Chondrocyte (in vitro differentiated cells): ENCODE results near the gene GPR132. TPM values are rescaled to one million over a fixed set of nuclear protein-coding genes. Genes with fewer than 3 reads are reported as not detected.
"Not testable (repeated sequence)": the region's sequence is repeated elsewhere in the genome, so short reads cannot be mapped to it uniquely, and the experiment has no call there.

Experiments used
- DNase-seq: peaks from one replicate; pipeline ENCODE4 v3.0.0; 2021; ENCODE audit warnings: mixed read lengths, low spot score
- H3K27ac Mint-ChIP-seq: one replicate; pipeline ENCODE4 v1.8.0; 2021; ENCODE audit warnings: mild to moderate bottlenecking, moderate library complexity, mixed read lengths; ENCODE audit not compliant: unreplicated experiment
- H3K27me3 Mint-ChIP-seq: 2 replicates; pipeline ENCODE4 v1.8.0; 2021; ENCODE audit warnings: low read depth, mixed read lengths
- H3K36me3 Mint-ChIP-seq: 2 replicates; pipeline ENCODE4 v1.8.0; 2021; ENCODE audit warnings: low read depth, mixed read lengths
- H3K4me1 Mint-ChIP-seq: 2 replicates; pipeline ENCODE4 v1.8.0; 2021; ENCODE audit warnings: low read depth, mild to moderate bottlenecking, mixed read lengths
- H3K4me3 Mint-ChIP-seq: one replicate; pipeline ENCODE4 v1.8.0; 2021; ENCODE audit warnings: mild to moderate bottlenecking, moderate library complexity, mixed read lengths; ENCODE audit not compliant: unreplicated experiment
- H3K9me3 Mint-ChIP-seq: 2 replicates; pipeline ENCODE4 v1.8.0; 2021; ENCODE audit warnings: low read depth, mixed read lengths
- total RNA-seq: library from RNA; stranded (reverse); gene quantifications from 3 replicates; pipeline ENCODE4 v1.2.1, GENCODE V29; 2021
- TF ChIP-seq, protein P1 (sequence below): fragments of 200-600 bp; sonication (generic); IDR thresholded peaks from 2 replicates; pipeline ENCODE4 v1.5.0; 2021; ENCODE audit warnings: antibody characterized with exemption, mild to moderate bottlenecking, moderate library complexity

GPR132 gene
- total RNA-seq, 1 donor from 2014 or later: 0.30 TPM

- Mint-ChIP-seq H3K9me3 (no peaks in the 10 kb centered on the region), H3K27ac (no peak overlapping the region), H3K27me3 (peaks cover 3% of the 10 kb centered on the region), H3K4me3 (no peak overlapping the region), H3K4me1 (no peaks in the 10 kb centered on the region), H3K36me3 (no peaks in the 10 kb centered on the region)
- DNase-seq: no peak
- TF ChIP-seq, protein P1, sequence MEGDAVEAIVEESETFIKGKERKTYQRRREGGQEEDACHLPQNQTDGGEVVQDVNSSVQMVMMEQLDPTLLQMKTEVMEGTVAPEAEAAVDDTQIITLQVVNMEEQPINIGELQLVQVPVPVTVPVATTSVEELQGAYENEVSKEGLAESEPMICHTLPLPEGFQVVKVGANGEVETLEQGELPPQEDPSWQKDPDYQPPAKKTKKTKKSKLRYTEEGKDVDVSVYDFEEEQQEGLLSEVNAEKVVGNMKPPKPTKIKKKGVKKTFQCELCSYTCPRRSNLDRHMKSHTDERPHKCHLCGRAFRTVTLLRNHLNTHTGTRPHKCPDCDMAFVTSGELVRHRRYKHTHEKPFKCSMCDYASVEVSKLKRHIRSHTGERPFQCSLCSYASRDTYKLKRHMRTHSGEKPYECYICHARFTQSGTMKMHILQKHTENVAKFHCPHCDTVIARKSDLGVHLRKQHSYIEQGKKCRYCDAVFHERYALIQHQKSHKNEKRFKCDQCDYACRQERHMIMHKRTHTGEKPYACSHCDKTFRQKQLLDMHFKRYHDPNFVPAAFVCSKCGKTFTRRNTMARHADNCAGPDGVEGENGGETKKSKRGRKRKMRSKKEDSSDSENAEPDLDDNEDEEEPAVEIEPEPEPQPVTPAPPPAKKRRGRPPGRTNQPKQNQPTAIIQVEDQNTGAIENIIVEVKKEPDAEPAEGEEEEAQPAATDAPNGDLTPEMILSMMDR: no peak
Observed at GRCh38 chr14:105067140-105067968, 2.1 kb upstream of the GPR132 start.

DNA sequence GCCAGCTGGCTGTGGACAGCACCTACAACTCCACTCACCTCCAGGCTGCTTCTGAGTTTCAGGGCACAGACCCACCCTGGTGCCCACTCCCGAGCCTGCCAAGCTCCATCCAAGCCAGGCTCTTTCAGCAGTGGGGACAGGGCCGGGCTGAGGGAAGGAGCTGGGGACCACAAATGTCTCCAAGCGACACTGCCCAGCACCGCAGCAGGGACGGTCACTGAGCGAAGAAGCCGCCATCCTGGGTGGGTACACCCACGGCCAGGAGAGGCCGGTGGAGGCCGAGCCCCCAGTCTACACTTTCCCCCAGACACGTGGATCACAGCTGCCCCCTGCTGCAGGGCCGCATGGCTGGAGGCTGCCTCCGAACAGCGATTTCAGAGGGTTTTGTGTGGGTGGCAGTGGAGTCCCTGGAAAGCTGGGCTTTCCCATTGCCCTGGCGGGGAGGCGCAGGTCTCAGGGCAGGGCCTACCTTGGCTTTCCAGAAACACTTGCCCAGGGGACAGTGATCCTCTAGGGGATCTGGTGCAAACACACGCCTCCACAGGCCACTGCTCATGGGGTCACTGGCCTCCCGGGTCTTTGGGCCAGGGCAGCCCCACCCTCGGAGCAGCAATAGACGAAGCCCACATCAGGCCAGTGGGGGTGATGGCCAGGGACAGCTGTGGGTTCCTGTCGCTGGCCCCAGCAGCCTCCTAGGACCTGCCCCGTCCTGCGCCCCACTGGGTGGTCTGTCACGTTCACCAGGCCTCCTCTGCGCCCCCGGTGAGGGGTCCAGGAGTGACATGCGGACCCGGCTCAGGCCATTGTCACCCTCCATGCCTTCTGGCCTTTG lies 1.2 kb upstream of the GPR132 start:
- no peak for DNase-seq
- H3K9me3 Mint-ChIP-seq: no peaks in the 10 kb centered on the region
- TF ChIP-seq, protein P1: no peak
- H3K36me3 Mint-ChIP-seq: no peaks in the 10 kb centered on the region
- no peaks in the 10 kb centered on the region for H3K4me1 Mint-ChIP-seq
- no peak overlapping the region for H3K27ac Mint-ChIP-seq
- H3K4me3 Mint-ChIP-seq: no peak overlapping the region
- H3K27me3 Mint-ChIP-seq: peaks cover 4% of the 10 kb centered on the region

DNA sequence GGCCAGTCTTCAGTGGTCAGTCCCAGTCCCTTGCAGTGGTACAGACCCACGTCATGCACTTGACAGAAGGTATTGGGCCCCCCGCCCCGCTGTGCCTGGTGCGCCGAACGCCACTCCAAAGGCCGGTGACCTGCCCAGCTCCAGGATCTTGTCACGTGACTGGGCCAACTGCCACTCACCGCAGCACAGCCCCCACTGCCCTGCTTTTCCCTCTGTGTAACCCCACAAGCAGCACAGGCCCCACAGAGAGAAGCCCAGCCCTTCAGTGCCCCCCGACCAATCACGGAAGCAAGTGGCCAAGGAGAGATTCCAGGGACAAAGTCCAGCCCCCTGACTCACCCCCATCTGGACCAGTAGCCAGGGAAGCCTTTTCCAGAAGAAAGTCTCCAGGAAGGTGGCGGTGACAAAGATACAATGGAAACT lies 498 bp downstream of the GPR132 start:
- no peaks in the 10 kb centered on the region for H3K4me1 Mint-ChIP-seq
- H3K9me3 Mint-ChIP-seq: no peaks in the 10 kb centered on the region
- H3K27me3 Mint-ChIP-seq: peaks cover 4% of the 10 kb centered on the region
- DNase-seq: no peak
- TF ChIP-seq, protein P1: no peak
- no peak overlapping the region for H3K4me3 Mint-ChIP-seq
- no peak overlapping the region for H3K27ac Mint-ChIP-seq
- H3K36me3 Mint-ChIP-seq: no peaks in the 10 kb centered on the region

GRCh38 chr14:105064001-105064400 lies 1.2 kb downstream of the GPR132 start:
- DNase-seq: no peak
- H3K36me3 Mint-ChIP-seq: no peaks in the 10 kb centered on the region
- no peak overlapping the region for H3K4me3 Mint-ChIP-seq
- peaks cover 4% of the 10 kb centered on the region for H3K27me3 Mint-ChIP-seq
- no peak overlapping the region for H3K27ac Mint-ChIP-seq
- TF ChIP-seq, protein P1: no peak
- peaks cover 3% of the 10 kb centered on the region for H3K4me1 Mint-ChIP-seq
- H3K9me3 Mint-ChIP-seq: no peaks in the 10 kb centered on the region

GRCh38 chr14:105063506-105063905 lies 1.7 kb downstream of the GPR132 start:
- not testable (repeated sequence) for H3K27me3 Mint-ChIP-seq, H3K27ac Mint-ChIP-seq, H3K9me3 Mint-ChIP-seq, H3K36me3 Mint-ChIP-seq, H3K4me1 Mint-ChIP-seq, H3K4me3 Mint-ChIP-seq, DNase-seq
